GM13976 (cell line): ENCODE measurements around the gene EDEM3.

Source experiments
- DNase-seq: peaks from one replicate; pipeline ENCODE4 v3.0.0; 2012; ENCODE audit warnings: low spot score
- in situ Hi-C: fragments of 300-500 bp; cut with MboI; formaldehyde crosslinking; loops from one replicate; pipeline ENCODE4 v1.12.0; 2022; ENCODE audit warnings: low sequenced_read_pairs, mixed read lengths, inconsistent platforms; ENCODE audit not compliant: unreplicated experiment
- TF ChIP-seq, protein P1 (sequence below): IDR thresholded peaks from 2 replicates; pipeline ENCODE4 v1.5.1; 2012; ENCODE audit warnings: borderline replicate concordance, mild to moderate bottlenecking; ENCODE audit not compliant: insufficient read depth; ENCODE audit errors: extremely low read depth, missing control alignments, control extremely low read depth

Gene EDEM3

DNA sequence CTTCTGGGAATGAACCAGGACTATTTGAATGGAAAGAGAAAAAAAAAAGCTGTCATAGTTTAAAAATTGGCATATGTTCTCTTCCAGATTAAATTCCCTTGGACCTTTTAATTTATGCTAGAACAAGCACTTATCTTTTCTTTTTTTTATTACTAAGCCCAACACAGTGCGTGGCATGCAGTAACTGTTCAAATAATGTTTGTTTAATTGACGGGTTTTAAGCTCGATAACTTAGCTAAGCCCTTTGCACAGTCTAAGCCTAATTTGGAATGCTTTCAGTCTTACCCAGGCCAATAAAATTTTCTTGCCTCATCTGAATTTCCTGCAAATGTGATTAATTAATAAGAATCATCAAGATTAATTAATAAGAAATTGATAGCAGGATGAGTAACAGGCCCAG is 39.3 kb upstream of the EDEM3 start:
- DNase-seq = no peak
- TF ChIP-seq, protein P1, sequence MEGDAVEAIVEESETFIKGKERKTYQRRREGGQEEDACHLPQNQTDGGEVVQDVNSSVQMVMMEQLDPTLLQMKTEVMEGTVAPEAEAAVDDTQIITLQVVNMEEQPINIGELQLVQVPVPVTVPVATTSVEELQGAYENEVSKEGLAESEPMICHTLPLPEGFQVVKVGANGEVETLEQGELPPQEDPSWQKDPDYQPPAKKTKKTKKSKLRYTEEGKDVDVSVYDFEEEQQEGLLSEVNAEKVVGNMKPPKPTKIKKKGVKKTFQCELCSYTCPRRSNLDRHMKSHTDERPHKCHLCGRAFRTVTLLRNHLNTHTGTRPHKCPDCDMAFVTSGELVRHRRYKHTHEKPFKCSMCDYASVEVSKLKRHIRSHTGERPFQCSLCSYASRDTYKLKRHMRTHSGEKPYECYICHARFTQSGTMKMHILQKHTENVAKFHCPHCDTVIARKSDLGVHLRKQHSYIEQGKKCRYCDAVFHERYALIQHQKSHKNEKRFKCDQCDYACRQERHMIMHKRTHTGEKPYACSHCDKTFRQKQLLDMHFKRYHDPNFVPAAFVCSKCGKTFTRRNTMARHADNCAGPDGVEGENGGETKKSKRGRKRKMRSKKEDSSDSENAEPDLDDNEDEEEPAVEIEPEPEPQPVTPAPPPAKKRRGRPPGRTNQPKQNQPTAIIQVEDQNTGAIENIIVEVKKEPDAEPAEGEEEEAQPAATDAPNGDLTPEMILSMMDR = no peak
- in situ Hi-C loops = no loop called here

DNA sequence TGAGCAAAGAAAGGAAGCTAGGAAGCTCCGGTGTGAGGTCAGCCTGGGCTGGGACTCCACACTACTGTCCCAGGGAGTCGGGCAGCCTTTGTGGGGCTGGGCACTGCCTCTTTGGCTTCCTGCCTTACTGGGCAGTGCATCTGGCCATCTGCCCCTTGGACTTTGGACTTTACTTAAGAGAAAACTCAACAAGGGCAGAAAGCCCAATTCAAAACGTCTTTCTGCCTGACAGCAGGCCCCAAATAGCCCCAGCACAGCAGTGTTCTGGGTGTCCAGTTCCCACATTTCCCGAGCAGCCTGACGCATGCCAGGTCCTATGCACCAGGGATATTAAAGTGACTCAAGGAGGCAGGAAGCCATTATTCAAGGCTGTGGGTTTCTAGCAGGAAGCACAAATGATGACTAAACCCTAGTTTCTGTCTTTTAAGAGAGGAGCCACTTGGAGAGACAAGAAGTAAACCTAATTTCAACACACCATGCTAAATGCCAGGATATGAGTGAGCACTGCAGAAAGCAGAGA is 37.9 kb upstream of the EDEM3 start:
- TF ChIP-seq, protein P1 = no peak
- in situ Hi-C loops = no loop called here
- DNase-seq = no peak

DNA sequence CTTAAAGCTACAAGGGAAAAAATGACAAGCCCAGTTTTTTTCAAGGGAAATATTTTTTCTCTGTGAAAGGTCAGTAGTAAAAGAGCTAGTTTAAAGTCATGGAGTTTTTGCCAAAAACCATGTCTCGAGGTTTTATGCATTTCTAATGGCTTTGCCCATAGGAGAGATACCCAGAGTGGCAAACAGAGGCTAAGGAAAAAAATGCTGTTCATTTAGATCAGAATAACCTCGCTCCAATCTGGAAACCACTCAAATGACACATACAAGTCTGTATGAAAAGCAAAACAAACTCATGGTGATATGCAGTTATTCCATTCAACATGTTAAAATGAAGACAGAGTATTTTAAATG is 36.9 kb upstream of the EDEM3 start:
- in situ Hi-C loops = no loop called here
- no peak for DNase-seq

DNA sequence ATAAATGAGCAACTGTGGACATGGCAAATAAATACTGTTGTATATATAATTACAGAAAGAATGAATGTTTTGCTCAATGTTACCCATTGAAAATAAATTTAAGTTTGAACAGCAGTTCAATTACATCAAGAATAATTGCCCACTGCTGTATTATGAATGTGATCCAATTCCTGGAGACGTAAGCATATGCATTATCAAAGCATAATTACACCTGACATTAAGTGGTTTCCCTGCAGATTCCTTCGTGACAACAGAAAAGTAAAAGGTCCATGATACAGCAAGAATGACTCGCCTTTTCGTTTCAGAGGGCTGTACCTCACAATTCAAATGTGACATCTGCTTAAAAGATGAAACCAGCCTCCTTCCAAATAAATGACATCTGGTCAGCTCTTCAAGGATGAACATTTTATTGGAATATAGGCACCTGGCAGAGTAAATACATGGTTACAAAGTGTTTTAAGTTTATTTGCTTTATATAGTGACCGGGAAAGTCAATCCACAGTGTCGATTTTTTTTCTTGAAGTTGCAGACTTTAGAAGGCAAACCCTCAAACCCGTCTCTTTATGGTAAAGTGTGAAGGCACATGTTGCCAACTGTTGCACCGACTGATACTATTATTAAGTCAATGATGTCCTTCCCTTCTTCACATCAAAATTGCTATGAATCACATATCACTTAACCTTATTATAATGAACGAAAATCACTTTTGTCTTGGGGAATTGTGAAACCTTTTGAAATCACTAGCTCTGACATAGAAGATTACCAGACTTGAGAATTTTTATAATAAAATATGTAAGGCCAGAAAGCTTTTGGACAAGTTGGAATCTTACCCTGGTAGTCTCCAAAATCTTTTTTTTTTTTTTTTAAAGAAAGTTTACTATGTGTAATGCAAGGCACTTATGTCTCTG is 36.2 kb upstream of the EDEM3 start:
- TF ChIP-seq, protein P1 = no peak
- DNase-seq = no peak
- in situ Hi-C loops = no loop called here

More for the DNA sequence above, 36.9 kb upstream of the EDEM3 start:
- TF ChIP-seq, protein P1 = no peak

DNA sequence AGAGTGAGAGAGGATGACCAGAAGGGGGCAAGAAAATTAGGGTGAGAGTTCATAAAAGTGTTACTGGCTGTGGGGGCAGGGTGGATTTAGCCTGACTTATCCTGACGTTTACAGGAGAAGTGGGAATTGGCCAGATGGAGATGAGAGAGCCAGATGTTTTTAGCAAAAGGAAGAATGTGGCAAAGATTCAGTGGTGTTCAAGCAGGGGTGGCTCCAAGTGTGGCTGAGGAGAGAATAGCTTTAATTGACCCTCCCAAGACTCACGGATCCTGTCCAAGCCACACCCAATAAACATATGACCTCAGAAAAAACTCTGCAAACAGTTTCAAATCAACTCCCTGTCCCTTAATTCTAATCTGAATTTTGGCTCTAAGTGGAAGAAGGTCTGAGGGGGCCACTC is 35.2 kb upstream of the EDEM3 start:
- DNase-seq = no peak
- TF ChIP-seq, protein P1 = no peak

DNA sequence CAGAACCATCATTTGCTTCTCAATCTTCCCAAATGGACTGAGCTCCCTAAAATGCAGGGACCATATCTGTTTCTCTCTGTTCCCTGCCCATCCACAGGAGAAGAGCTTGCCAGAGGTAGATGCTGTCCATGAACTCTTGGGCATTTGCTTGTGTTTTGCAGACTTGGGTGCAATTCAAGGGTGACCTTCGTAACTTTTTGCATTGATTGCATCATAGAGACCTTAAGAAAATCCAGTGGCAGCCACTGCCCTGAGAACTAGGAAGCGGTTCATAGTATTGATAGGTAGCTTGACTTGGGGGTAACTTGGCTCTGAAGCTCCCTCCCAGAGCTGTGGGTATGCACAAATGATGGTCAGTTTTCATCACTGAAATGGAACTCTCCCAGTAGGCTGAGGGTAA is 34.3 kb upstream of the EDEM3 start:
- TF ChIP-seq, protein P1 = no peak
- no peak for DNase-seq
- in situ Hi-C loops = no loop called here

More for the DNA sequence above, 35.2 kb upstream of the EDEM3 start:
- in situ Hi-C loops = no loop called here
